Stimulated activated CD8-positive, alpha-beta memory T cell treated with anti-CD3 and anti-CD28 coated beads, Interleukin-15, amount 100 ng/mL, for 48 hours (primary cell): ENCODE measurements around the gene ARHGEF39.
"Not testable (repeated sequence)": the region's sequence is repeated elsewhere in the genome, so short reads cannot be mapped to it uniquely, and the experiment has no call there.

Source experiments
- DNase-seq, 2 donors: peaks; one replicate each; pipeline ENCODE4 v3.0.0-alpha.2; 2020; ENCODE audit warnings: low read depth in 2 of 2

The ARHGEF39 gene

DNA sequence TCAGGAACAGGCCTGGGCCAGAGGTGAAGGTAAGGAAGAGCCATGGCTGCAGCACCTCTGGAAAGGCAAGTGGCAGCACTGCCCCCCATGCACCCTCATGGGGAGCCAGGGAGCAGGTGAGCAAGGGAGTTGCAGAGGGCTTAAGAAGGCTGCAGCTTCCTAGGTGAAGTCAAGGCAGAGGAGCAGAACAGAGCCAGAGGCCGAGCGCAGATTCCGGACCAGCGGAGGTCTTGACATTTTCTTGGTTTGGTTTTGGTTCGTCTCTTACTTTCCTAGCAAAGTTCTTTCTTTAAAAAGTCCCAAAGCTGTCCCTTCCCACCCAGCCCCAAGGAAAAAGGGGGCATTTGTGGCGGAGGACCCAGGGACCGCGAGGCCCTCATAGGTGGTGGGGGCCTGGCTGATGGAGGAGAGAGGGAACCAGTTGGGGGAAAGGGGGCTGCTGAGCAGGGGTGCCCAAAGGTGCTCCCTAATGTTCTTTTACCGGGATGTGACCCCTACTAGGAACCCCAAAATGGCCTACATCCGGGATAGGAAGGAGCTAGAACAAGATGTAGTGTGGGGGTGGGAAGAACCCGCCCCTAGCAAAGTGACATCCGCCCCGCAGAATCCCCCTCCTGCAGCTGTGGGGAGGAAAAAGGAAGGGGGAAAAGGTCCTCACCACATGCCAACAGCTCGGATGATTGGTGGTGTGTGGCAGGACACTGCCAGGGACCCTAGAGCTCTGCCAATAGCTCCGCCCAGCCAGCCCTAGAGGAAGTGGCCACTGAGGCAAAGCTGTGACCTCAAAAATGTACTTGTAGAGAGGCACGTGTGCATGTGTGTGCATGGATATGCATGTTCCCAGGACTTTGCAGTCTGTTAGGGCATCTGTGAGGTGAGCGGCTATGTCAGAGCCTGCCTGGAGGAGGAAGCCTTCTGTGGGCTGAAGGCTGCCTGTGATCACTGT is 45.9 kb downstream of the ARHGEF39 start:
- DNase-seq, result peak; percentile 43 to 66

DNA sequence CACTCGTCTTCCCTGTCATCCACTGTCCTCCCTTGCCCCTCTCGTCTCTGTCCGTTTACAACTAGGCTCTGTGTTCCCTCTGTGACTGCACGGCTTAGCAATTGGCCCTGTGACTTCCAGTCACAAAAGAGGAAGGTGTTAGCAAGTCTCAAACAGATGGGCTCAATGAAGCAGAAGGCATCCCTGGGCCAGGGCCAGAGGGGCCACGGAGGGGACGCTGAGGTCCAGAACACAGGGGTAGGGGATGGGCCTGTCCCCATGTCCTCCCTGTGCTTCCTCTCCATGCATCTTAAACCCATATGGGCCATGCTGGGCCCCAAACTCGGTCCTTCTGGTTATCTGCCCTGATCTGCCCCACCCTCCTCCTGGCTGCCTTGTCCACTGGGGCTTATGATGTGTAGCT is 46.7 kb downstream of the ARHGEF39 start, which contains the start of gene CD72:
Gene CD72, minus strand, starts transcription at position 89 of the 403 bp plus-strand sequence. CDS start 110 bp downstream, outside the sequence.
- no peak for DNase-seq

DNA sequence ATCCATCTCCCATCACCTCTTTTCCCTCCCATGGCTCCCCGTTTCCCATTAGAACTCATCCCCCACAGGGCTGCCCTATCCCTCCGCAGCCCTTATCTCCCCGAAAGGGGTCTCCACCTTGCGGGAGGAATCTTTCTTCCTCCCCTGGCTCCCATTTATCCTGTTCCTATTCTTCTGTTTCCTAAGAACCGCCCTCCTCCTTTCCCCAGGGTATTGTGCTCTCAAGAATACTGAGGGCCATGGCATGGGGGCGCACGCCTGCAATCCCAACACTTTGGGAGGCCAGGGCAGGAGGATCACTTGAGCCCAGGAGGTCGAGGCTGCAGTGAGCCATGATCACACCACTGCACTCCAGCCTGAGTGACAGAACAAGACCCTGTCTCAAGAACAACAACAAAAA is 47.4 kb downstream of the ARHGEF39 start:
- DNase-seq, result no peak

DNA sequence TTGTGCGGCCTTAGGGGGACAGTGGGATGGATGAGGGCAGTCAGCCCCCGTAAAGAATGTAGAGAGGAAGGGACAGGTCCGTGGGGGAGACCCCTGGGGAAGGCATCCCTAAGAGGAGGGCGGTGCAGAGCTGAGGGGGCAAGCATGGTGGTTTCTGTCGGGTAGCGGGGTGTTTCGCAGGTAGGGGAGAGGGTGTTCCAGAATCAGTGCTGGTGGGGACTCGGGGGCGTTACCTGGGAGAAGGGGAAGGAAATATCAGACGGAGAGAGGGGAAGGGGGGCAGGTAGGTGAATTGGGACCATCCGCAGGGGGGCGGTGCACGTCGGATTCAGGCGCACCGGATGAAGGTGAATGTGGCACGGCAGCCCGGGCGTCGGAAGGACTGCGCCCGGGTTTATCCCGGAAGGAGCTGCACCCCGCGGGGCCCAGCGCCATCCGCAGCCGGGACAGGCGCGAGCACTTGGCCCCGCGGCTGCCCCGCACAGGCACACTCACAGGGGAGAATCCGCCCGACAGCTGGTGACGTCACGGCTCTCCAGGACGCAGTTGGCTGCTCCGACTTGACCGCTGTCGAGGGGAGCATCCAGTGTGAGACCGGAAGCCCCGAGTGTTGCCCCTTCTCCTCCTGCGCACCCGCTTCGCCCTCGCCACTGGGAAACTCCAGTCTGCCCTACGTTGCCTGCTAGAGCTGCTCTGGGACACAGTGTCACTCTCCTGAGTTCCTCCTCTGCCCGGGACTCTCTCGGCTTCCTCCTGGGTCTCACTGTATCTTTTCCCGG is 48.1 kb downstream of the ARHGEF39 start:
- peak; percentile 63 to 71 for DNase-seq

DNA sequence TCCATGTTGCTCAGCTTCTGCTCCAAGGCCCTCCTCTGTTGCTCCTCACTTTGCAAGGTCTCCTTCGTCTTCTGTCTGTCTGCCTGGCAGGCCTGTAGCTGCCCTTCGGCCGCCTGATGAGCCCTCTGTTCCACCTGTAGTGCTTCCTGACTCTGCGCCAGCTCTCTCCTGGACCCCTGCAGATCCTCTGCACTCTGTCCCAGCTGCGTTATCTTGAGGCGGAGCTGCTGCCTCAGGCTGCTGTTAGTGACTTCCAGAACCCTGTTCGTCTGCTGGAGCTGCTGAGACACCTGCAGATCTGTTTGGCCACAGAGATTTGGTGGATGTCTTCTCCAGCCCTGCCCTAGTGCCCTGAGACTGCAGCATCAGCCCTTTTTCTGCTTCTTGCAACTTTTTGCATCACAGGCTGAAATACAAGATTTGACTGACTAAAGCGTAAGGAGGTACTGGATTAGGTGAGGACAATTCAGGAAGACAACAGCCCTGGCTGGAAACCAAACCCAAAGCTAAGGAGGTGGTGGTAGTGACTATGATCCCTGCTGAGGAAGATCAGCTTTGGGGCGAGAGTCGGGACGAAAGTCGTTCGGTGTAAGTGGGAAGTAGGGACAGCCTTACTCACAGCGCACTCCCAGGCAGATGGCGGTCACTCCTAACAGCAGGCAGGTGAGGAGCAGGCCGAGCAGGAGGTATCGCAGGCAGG is 48.9 kb downstream of the ARHGEF39 start:
- no peak for DNase-seq

DNA sequence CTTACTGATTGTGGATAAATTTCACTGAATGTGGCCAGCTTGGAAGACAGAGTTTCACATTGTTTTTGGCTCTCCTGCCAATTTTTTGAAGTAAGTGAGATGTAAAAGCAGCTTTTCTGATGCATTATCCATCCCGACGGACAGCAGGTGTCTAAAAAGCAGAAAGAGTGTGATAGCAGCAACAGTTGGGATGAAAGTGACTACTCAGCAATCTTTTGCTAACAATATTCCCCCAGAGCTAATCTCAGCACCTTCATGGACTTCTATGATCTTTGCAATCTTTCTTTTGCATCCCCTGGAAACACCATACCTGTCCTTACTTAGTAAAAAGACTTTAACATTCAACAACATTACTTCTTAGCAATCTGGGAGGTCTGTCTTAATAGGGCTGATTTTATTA is 52.2 kb downstream of the ARHGEF39 start:
- DNase-seq, result no peak

DNA sequence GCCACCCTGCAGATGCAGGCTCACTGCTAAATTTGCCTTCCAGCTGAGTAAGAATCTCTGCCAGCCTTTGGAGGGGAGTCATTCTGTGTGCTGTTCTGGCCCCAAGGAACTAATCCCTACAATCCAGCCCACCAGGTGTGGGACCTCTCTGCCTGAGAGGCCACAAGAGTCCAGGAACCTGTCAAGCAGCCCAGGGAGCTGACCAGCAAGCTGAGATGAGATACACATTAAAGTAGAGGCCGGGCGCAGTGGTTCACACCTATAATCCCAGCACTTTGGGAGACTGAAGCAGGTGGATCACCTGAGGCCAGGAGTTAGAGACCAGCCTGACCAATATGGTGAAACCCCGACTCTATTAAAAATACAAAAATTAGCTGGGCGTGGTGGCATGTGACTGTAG is 52.9 kb downstream of the ARHGEF39 start:
- not testable (repeated sequence) for DNase-seq

DNA sequence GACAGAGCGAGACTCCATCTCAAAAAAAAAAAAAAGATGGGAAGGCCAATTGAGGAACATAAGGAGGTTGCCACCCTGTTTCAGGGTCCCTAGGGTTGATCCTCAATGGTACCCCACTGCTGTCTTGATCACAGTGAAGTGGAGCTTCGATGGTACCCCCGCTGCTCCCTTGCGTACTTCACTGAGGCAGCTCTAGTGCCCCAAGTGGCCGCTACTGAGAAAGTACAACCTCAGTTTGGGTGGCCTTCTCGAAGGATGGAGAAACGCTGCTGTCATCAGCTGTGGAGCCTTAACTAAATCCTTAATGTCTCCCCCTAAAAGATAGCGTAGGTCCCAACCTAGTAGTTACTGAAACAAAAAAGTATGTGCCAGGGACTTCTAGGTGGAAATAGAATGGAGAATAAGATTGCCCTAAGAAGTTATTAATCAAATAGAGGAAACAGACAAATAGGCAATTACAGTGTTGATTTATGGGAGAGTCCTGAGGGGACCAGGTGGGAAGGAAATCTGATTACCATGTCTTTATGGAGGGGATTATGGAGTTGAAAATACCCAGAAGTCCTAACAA is 53.7 kb downstream of the ARHGEF39 start:
- DNase-seq, result no peak

DNA sequence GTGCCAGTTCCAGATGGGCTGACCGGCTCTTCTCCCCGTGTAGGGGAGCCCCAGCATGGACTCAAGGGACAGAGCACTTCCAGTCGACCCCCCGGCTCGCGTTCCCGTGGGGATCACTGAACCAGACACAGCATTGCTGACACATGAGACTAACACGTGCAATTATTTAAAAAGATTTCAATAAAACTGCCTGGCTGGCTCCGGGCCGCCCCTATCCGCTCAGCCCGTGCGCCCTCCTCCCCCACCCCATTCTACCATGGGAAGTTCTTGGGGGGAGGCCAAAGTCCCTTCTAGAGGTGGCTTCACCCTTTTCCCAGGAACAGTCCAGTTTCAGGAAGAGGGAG is 55.2 kb downstream of the ARHGEF39 start:
- DNase-seq, result no peak
